HG02973 (cell line): ENCODE data around the gene APOE.
"Not testable (repeated sequence)": the region's sequence is repeated elsewhere in the genome, so short reads cannot be mapped to it uniquely, and the experiment has no call there.

Source experiments
- ATAC-seq: cut with Tn5 transposase; IDR thresholded peaks from one replicate; pipeline ENCODE4 v1.9.1; 2021; ENCODE audit warnings: moderate library complexity; ENCODE audit not compliant: unreplicated experiment

APOE gene

GRCh38 chr19:44883922-44884321, 21.7 kb upstream of the APOE start:
- ATAC-seq: no peak

GRCh38 chr19:44884566-44884965, 21.0 kb upstream of the APOE start:
- ATAC-seq: no peak

GRCh38 chr19:44886141-44886540, 19.5 kb upstream of the APOE start:
- ATAC-seq: no peak

GRCh38 chr19:44887648-44888047, 17.9 kb upstream of the APOE start:
- no peak for ATAC-seq

GRCh38 chr19:44888335-44888734, 17.3 kb upstream of the APOE start:
- ATAC-seq: not testable (repeated sequence)

GRCh38 chr19:44889830-44890365, 15.7 kb upstream of the APOE start:
- ATAC-seq: no peak

- peak; percentile 74 for ATAC-seq
Observed at GRCh38 chr19:44890366-44891015, 15.1 kb upstream of the APOE start.

- ATAC-seq: peak; percentile 66
Observed at GRCh38 chr19:44891016-44891882, 14.3 kb upstream of the APOE start, which contains the start of gene TOMM40. Gene TOMM40, plus strand, starts transcription at chr19:44891254. Its CDS starts 162 bp downstream, at chr19:44891416.

GRCh38 chr19:44892932-44893331, 12.7 kb upstream of the APOE start:
- ATAC-seq: no peak

- ATAC-seq: no peak
Observed at GRCh38 chr19:44893332-44894051, 12.1 kb upstream of the APOE start.

- ATAC-seq: no peak
Observed at GRCh38 chr19:44894052-44894400, 11.6 kb upstream of the APOE start.

- no peak for ATAC-seq
Observed at GRCh38 chr19:44894946-44895345, 10.7 kb upstream of the APOE start.

- ATAC-seq: no peak
Observed at GRCh38 chr19:44897835-44898234, 7.8 kb upstream of the APOE start.

GRCh38 chr19:44900328-44901244, 5.0 kb upstream of the APOE start:
- no peak for ATAC-seq

GRCh38 chr19:44903216-44903601, 2.4 kb upstream of the APOE start:
- no peak for ATAC-seq

- no peak for ATAC-seq
Observed at GRCh38 chr19:44903602-44904425, 1.8 kb upstream of the APOE start.

GRCh38 chr19:44904426-44904994, 1.1 kb upstream of the APOE start:
- no peak for ATAC-seq

GRCh38 chr19:44907613-44908012, 2.0 kb downstream of the APOE start:
- ATAC-seq: no peak
